Fibroblast of pulmonary artery (primary cell): Measurements from ENCODE around the gene PRKG1.

Experiments used
- DNase-seq: peaks from one replicate; pipeline ENCODE4 v3.0.0-alpha.2; 2010; ENCODE audit warnings: low read depth
- H3K4me3 ChIP-seq: replicated peaks from 2 replicates; pipeline ENCODE4 v1.5.1; 2011; ENCODE audit warnings: low read depth, mild to moderate bottlenecking, control low read depth, low read length, moderate library complexity
- TF ChIP-seq, protein P1 (sequence below): IDR thresholded peaks from 2 replicates; pipeline ENCODE4 v1.5.1; 2011; ENCODE audit warnings: mild to moderate bottlenecking, control low read depth, low read length, inconsistent platforms; ENCODE audit errors: missing control alignments

PRKG1 gene

GRCh38 chr10:51485668-51486067 is 411.4 kb downstream of the PRKG1 start:
- no peak for DNase-seq
- no peak overlapping the region for H3K4me3 ChIP-seq
- TF ChIP-seq, protein P1, sequence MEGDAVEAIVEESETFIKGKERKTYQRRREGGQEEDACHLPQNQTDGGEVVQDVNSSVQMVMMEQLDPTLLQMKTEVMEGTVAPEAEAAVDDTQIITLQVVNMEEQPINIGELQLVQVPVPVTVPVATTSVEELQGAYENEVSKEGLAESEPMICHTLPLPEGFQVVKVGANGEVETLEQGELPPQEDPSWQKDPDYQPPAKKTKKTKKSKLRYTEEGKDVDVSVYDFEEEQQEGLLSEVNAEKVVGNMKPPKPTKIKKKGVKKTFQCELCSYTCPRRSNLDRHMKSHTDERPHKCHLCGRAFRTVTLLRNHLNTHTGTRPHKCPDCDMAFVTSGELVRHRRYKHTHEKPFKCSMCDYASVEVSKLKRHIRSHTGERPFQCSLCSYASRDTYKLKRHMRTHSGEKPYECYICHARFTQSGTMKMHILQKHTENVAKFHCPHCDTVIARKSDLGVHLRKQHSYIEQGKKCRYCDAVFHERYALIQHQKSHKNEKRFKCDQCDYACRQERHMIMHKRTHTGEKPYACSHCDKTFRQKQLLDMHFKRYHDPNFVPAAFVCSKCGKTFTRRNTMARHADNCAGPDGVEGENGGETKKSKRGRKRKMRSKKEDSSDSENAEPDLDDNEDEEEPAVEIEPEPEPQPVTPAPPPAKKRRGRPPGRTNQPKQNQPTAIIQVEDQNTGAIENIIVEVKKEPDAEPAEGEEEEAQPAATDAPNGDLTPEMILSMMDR, result no peak

DNA sequence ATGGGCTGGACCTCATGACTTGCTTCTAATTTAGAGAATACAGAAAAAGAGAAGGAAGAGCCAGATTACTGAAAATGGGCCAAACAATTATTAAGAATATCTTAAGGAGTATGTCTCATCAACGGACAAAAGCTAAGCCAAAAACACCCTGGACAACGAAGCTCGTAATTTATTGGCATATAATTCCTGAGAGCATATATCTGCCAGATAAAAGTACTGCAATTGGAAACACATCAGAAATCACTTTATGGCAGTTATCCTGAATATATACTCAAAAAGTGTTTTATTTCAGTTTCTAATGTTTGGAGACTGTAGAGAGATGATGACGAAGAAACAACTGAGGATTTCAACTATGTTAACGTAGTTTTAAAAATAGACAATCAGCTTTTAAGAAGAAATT is 413.3 kb downstream of the PRKG1 start:
- TF ChIP-seq, protein P1, result no peak
- no peak for DNase-seq
- H3K4me3 ChIP-seq, result no peak overlapping the region

DNA sequence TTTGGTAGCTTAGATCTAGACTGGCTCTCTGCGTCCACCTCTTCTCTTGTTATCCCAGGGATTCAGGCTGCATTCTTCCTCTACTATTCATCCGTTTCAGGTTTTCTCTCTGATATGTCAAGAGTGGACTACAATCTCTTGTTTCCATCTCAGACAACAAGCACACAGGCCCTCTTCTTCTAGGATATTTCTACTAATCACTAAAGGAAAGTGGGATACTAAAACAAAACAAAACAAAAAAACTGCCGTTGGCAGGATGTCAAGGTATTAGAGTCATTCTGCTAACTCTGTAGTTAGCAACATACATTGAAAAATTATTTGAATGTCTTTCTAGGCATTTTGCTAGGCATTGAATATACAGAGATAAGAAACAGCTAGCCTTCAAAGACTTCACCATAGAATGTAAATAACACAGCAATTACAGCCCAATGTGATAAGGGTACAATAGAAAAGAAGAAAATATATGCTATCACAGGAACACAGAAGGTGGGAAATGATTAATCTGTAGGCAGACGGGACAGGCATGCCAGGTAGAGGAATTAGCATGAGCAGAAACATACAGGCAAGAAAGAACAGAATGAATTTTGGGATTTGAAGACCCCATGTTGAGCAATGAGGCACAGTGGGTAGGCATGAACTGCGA is 414.6 kb downstream of the PRKG1 start:
- DNase-seq, result no peak
- TF ChIP-seq, protein P1, result no peak

GRCh38 chr10:51498424-51498823 is 424.1 kb downstream of the PRKG1 start:
- H3K4me3 ChIP-seq, result no peak overlapping the region
- no peak for DNase-seq
- TF ChIP-seq, protein P1, result no peak

More for the DNA sequence above, 414.6 kb downstream of the PRKG1 start:
- no peak overlapping the region for H3K4me3 ChIP-seq

DNA sequence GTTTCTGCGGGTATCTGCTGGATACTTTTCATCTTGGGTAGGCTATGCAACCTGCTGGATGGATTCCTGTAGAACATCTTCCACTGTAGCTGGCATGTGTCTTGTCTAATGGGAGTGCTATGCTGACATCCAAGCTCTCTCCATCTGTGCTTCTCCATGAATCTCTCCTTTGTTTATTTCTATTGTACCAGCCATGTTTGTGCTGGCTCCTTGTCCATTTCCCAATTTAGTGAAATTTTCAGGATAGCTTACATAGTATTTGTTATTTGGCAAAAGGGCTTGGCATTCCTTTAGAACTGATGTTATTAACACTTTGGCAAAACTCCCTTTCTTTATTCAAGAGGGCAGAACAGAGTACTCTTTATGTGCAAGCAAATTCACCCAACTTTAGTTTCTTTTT is 427.1 kb downstream of the PRKG1 start:
- DNase-seq, result no peak
- H3K4me3 ChIP-seq, result no peak overlapping the region
- TF ChIP-seq, protein P1, result no peak

- TF ChIP-seq, protein P1, result no peak
- H3K4me3 ChIP-seq, result no peak overlapping the region
- DNase-seq, result no peak
These were observed 427.8 kb downstream of the PRKG1 start for GRCh38 chr10:51502124-51502523.

- no peak overlapping the region for H3K4me3 ChIP-seq
- TF ChIP-seq, protein P1, result no peak
These were observed 429.1 kb downstream of the PRKG1 start for GRCh38 chr10:51503378-51503777.

More at GRCh38 chr10:51503378-51503777, 429.1 kb downstream of the PRKG1 start:
- no peak for DNase-seq
